ENCODE results near the gene CZIB.

DNA sequence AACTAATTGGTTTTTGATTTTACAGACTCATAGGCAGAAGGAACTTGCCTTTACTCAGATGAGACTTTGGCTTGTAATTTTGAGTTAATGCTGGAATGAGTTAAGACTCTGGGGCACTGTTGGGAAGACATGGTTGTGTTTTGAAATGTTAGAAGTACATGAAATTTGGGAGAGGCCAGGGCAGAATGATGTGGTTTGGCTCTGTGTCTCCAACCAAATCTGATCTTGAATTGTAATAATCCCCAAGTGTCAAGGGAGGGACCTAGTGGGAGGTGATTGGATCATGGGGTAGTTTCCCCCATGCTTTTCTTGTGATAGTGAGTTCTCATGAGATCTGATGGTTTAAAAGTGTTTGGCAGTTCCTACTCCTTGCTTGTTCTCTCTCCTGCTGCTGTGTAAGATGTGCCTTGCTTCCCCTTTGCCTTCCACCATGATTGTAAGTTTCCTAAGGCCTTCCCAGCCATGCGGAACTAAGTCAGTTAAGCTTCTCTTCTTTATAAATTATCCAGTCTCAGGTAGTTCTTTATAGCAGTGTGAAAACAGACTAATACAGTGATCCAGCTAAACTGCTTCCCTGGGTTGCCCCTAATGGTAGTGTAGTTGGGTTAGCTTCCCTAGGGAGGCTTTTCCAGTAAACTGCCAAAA lies 13.6 kb downstream of the CZIB start:
- TF ChIP-seq, protein P1, sequence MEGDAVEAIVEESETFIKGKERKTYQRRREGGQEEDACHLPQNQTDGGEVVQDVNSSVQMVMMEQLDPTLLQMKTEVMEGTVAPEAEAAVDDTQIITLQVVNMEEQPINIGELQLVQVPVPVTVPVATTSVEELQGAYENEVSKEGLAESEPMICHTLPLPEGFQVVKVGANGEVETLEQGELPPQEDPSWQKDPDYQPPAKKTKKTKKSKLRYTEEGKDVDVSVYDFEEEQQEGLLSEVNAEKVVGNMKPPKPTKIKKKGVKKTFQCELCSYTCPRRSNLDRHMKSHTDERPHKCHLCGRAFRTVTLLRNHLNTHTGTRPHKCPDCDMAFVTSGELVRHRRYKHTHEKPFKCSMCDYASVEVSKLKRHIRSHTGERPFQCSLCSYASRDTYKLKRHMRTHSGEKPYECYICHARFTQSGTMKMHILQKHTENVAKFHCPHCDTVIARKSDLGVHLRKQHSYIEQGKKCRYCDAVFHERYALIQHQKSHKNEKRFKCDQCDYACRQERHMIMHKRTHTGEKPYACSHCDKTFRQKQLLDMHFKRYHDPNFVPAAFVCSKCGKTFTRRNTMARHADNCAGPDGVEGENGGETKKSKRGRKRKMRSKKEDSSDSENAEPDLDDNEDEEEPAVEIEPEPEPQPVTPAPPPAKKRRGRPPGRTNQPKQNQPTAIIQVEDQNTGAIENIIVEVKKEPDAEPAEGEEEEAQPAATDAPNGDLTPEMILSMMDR (IDR thresholded peaks at IDR 0.05): no peak
- no peak for TF ChIP-seq POLR2AphosphoS5 (IDR thresholded peaks at IDR 0.05; ENCODE audit: low read depth, low read length)
